ENCODE results near the gene CPB1.

DNA sequence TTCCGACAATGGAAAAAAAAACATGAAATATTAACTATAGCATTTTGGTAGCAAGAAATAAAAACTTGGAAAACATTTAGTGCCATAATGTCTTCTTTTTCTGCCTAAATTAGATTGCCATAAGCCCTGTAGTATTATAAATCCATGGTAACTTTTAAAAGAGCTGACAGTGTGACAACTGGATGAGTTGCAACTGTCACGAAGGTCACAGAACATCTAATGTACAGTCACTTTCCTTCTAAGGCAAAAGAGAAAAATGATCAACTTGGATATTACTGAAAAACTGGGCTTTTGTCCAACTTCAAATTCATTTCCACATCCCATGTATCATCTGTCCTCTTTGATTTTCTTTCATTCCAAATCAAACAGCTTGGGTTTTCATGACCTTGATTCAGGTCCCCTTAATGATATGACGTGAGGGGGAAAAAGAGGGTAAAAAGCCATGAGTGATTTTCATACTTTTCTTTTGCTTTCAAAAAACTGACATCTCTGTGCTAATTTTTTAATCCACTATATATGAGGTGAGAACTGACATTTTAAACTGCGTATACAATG is 602 bp downstream of the CPB1 start:
- TF ChIP-seq ZNF792 (tag by site-specific recombination; IDR thresholded peaks at IDR 0.05) = no peak
- no peak for TF ChIP-seq CTCF (tag by site-specific recombination; IDR thresholded peaks at IDR 0.05)
- TF ChIP-seq ZFP3 (tag by site-specific recombination; IDR thresholded peaks at IDR 0.05; ENCODE audit: low read depth) = no peak
- TF ChIP-seq ZBTB1 (tag by site-specific recombination; IDR thresholded peaks at IDR 0.05) = no peak
- TF ChIP-seq FEZF1 (tag by site-specific recombination; IDR thresholded peaks at IDR 0.05) = no peak
- TF ChIP-seq MEIS1 (CRISPR knock-in tag; IDR thresholded peaks at IDR 0.05; ENCODE audit: borderline replicate concordance) = no peak
- TF ChIP-seq, protein P1, sequence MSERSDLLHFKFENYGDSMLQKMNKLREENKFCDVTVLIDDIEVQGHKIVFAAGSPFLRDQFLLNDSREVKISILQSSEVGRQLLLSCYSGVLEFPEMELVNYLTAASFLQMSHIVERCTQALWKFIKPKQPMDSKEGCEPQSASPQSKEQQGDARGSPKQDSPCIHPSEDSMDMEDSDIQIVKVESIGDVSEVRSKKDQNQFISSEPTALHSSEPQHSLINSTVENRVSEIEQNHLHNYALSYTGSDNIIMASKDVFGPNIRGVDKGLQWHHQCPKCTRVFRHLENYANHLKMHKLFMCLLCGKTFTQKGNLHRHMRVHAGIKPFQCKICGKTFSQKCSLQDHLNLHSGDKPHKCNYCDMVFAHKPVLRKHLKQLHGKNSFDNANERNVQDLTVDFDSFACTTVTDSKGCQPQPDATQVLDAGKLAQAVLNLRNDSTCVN (tag by site-specific recombination; optimal IDR thresholded peaks at IDR 0.05) = no peak
- TF ChIP-seq SP7 (tag by site-specific recombination; IDR thresholded peaks at IDR 0.05) = no peak
- TF ChIP-seq, protein P2, sequence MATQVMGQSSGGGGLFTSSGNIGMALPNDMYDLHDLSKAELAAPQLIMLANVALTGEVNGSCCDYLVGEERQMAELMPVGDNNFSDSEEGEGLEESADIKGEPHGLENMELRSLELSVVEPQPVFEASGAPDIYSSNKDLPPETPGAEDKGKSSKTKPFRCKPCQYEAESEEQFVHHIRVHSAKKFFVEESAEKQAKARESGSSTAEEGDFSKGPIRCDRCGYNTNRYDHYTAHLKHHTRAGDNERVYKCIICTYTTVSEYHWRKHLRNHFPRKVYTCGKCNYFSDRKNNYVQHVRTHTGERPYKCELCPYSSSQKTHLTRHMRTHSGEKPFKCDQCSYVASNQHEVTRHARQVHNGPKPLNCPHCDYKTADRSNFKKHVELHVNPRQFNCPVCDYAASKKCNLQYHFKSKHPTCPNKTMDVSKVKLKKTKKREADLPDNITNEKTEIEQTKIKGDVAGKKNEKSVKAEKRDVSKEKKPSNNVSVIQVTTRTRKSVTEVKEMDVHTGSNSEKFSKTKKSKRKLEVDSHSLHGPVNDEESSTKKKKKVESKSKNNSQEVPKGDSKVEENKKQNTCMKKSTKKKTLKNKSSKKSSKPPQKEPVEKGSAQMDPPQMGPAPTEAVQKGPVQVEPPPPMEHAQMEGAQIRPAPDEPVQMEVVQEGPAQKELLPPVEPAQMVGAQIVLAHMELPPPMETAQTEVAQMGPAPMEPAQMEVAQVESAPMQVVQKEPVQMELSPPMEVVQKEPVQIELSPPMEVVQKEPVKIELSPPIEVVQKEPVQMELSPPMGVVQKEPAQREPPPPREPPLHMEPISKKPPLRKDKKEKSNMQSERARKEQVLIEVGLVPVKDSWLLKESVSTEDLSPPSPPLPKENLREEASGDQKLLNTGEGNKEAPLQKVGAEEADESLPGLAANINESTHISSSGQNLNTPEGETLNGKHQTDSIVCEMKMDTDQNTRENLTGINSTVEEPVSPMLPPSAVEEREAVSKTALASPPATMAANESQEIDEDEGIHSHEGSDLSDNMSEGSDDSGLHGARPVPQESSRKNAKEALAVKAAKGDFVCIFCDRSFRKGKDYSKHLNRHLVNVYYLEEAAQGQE (tag by site-specific recombination; IDR thresholded peaks at IDR 0.05) = no peak
- no peak for TF ChIP-seq ZNF707 (tag by site-specific recombination; IDR thresholded peaks at IDR 0.05)
- no peak for TF ChIP-seq ZEB2 (tag by site-specific recombination; IDR thresholded peaks at IDR 0.05)
- no peak for TF ChIP-seq ZNF169 (tag by site-specific recombination; IDR thresholded peaks at IDR 0.05)
